ENCODE data around the gene ADCY7. TPM values are rescaled to one million over a fixed set of nuclear protein-coding genes. Genes with fewer than 3 reads are reported as not detected.

Gene ADCY7
- total RNA-seq, 1 donor from 2014 or later, result 17.0 TPM

- Mint-ChIP-seq H3K4me3 (ENCODE audit: low read depth) (no peak overlapping the region), H3K27me3 (peaks cover 3% of the 10 kb centered on the region), H3K9me3 (ENCODE audit: low read depth) (no peaks in the 10 kb centered on the region), H3K27ac (no peak overlapping the region), H3K36me3 (ENCODE audit: insufficient read depth) (peaks cover 7% of the 10 kb centered on the region), H3K4me1 (ENCODE audit: low read depth) (peaks cover 28% of the 10 kb centered on the region)
- DNase-seq (ENCODE audit: low spot score, unreplicated experiment), result no peak
- no peak for TF ChIP-seq CTCF (IDR thresholded peaks at IDR 0.05; ENCODE audit: unreplicated experiment)
Observed at GRCh38 chr16:50365791-50366575, 99.6 kb downstream of the ADCY7 start.

Small RNAs within 50 kb of the gene (microRNA-seq; reads per million reads assigned to microRNA genes)
- not detected for gene MIR6771 (ENCODE audit: borderline number of aligned reads, unreplicated experiment)

Other genes starting within 250 kb of the ADCY7 start
- 28.0 and 28.4 TPM in 2 replicates for gene CNEP1R1, start 241.3 kb upstream of the ADCY7 start, total RNA-seq
- 18.1 and 19.6 TPM in 2 replicates for gene HEATR3, start 200.6 kb upstream of the ADCY7 start, total RNA-seq
- 13.5 TPM in 2 replicates for gene TENT4B, start 113.2 kb upstream of the ADCY7 start, total RNA-seq
- 104 and 109 TPM in 2 replicates for gene BRD7, start 102.4 kb downstream of the ADCY7 start, total RNA-seq